ENCODE data around the gene SLC17A7. TPM values are rescaled to one million over a fixed set of nuclear protein-coding genes. Genes with fewer than 3 reads are reported as not detected.
A peak's percentile ranks its signal among the peaks of the same experiment; 100 is the strongest.

The SLC17A7 gene
- total and polyA plus RNA-seq, 9 of the 15 experiments (the other 6 are each of a cell fraction or from before 2014, with no cell fraction given), result 1.1 to 15.7 (median 2.4) TPM

- TF ChIP-seq POLR2G (IDR thresholded peaks at IDR 0.05; ENCODE audit: low read depth, low read length), result peak; percentile 48; the same call in 1 of the 2 replicates
Observed at GRCh38 chr19:49441210-49441959, at the start of gene SLC17A7 (continued).

- CTCF ChIA-PET (ENCODE audit: low intra/inter-chr PET ratio), result no interaction called here
- no peak for ATAC-seq
- peaks cover 19 to 30% of the 10 kb centered on the region in 2 experiments; a peak in 3 of 5 replicates for H3K4me1 ChIP-seq (replicated peaks in 1 of 2; ENCODE audit: control insufficient read depth in 2 of 2, insufficient read depth in 2 of 2, low read length in 2 of 2)
- H2AFZ ChIP-seq (ENCODE audit: low read depth, low read length), result no peak overlapping the region
- FAIRE-seq, result no peak
- peak in 2 of 4 experiments; percentile 32 to 35 for DNase-seq (ENCODE audit: extremely low read depth in 1 of 4, low spot score in 3 of 4)
- H3K9me3 ChIP-seq (replicated peaks; ENCODE audit: control insufficient read depth, insufficient read depth, low read depth, low read length), result no peaks in the 10 kb centered on the region
- H3K27me3 ChIP-seq (ENCODE audit: control insufficient read depth in 2 of 2, insufficient read depth in 2 of 2, low read length in 2 of 2), result no peaks in the 10 kb centered on the region
- peaks cover 3% of the 10 kb centered on the region for H3K9me1 ChIP-seq (ENCODE audit: control insufficient read depth, insufficient read depth, low read length)
- H3K9ac ChIP-seq (ENCODE audit: insufficient read depth in 1 of 2, low read depth in 2 of 2, low read length in 2 of 2), result peak overlapping the region; percentile 97 to 100
- H3K36me3 ChIP-seq (ENCODE audit: control insufficient read depth, insufficient read depth, low read length), result peaks cover 53% of the 10 kb centered on the region
- WGBS (ENCODE audit: insufficient coverage, low coverage, missing lambda C conversion rate), result 85% methylated on average over 23 of the region's 27 CpGs
- peaks cover 49% of the 10 kb centered on the region for H3K79me2 ChIP-seq (ENCODE audit: control insufficient read depth, insufficient read depth, low read length)
- peak overlapping the region; percentile 100 for H3K4me3 ChIP-seq
- H3K27ac ChIP-seq (ENCODE audit: extremely low read depth, low read depth, low read length), result peak overlapping the region; percentile 99
- peak overlapping the region; percentile 95 for H3K4me2 ChIP-seq (ENCODE audit: insufficient read depth, low read length)
- BruUV-seq (replicated peaks), result no TSS peak
- intact Hi-C loops (cut with micrococcal nuclease), result no loop called here
- in situ Hi-C loops (cut with MboI), result loop anchor here (10.0 kb wide), 1 partner anchor 384 kb away; the partner anchor contains the start of genes AKT1S1 and TBC1D17
- POLR2A ChIA-PET, result interaction anchor here (0.6 to 1.4 kb wide), 2 partner anchors 43 to 880 kb away, joined by 3 to 4 read pairs; no protein-coding TSS in a partner anchor
- peaks cover 30% of the 10 kb centered on the region for H4K20me1 ChIP-seq (replicated peaks; ENCODE audit: control insufficient read depth, insufficient read depth, low read length)
- no peak for TF ChIP-seq U2AF1 (optimal IDR thresholded peaks at IDR 0.05; ENCODE audit: low read depth, low read length)
- peak; percentile 23 for TF ChIP-seq POLR2B (IDR thresholded peaks at IDR 0.05; ENCODE audit: low read depth, partially characterized antibody)
- no peak for TF ChIP-seq PTTG1 (tag; IDR thresholded peaks at IDR 0.05; ENCODE audit: low read depth)
- no peak for TF ChIP-seq FOXA1 (IDR thresholded peaks at IDR 0.05; ENCODE audit: borderline replicate concordance)
- TF ChIP-seq FOXK1 (CRISPR knock-in tag; IDR thresholded peaks at IDR 0.05; ENCODE audit: borderline replicate concordance), result no peak
- TF ChIP-seq CHAMP1 (IDR thresholded peaks at IDR 0.05), result no peak
- TF ChIP-seq MXI1 (IDR thresholded peaks at IDR 0.05; ENCODE audit: low read depth, low read length), result no peak
- no peak for TF ChIP-seq ATF2 (CRISPR knock-in tag; IDR thresholded peaks at IDR 0.05)
- TF ChIP-seq DIDO1 (tag; IDR thresholded peaks at IDR 0.05; ENCODE audit: low read depth), result no peak
- no peak for TF ChIP-seq BRF1 (IDR thresholded peaks at IDR 0.05; ENCODE audit: borderline replicate concordance, extremely low read depth, insufficient read length)
- TF ChIP-seq CREB1 (IDR thresholded peaks at IDR 0.05), result no peak
- TF ChIP-seq CREB1 (CRISPR knock-in tag; IDR thresholded peaks at IDR 0.05), result no peak
- TF ChIP-seq ZNF316 (IDR thresholded peaks at IDR 0.05), result no peak
- no peak for TF ChIP-seq ILK (tag; IDR thresholded peaks at IDR 0.05; ENCODE audit: borderline replicate concordance, low read depth)
- no peak for TF ChIP-seq RBM15 (IDR thresholded peaks at IDR 0.05; ENCODE audit: insufficient read depth, low read length)
Observed at GRCh38 chr19:49490287-49491029, 49.1 kb upstream of the SLC17A7 start.
